Raji (cell line): ENCODE results near the gene PMM2.

Experiments
- POLR2A ChIP-seq: IDR thresholded peaks from 2 replicates; pipeline ENCODE4 v1.6.1; 2011; ENCODE audit warnings: low read depth, low read length, control low read depth; ENCODE audit not compliant: insufficient read depth

The PMM2 gene

GRCh38 chr16:8886593-8887430, 89.2 kb downstream of the PMM2 start:
- no peak for TF ChIP-seq POLR2A

DNA sequence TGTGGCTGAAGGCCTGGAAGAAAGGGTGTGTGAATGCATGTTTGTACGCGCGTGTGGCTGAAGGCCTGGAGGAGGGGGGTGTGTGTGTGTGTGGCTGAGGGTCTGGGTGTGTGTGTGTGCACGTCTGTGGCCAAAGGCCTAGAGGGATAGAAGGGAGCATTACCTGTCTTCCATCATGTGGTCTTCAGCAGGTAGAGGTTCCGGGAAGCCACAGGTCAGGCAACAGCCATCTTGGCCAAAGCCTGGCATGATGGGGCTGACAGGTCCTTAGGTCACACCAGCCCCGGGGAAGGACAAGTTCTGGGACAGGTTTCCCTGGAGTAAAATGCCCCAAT, 89.8 kb downstream of the PMM2 start:
- no peak for TF ChIP-seq POLR2A

DNA sequence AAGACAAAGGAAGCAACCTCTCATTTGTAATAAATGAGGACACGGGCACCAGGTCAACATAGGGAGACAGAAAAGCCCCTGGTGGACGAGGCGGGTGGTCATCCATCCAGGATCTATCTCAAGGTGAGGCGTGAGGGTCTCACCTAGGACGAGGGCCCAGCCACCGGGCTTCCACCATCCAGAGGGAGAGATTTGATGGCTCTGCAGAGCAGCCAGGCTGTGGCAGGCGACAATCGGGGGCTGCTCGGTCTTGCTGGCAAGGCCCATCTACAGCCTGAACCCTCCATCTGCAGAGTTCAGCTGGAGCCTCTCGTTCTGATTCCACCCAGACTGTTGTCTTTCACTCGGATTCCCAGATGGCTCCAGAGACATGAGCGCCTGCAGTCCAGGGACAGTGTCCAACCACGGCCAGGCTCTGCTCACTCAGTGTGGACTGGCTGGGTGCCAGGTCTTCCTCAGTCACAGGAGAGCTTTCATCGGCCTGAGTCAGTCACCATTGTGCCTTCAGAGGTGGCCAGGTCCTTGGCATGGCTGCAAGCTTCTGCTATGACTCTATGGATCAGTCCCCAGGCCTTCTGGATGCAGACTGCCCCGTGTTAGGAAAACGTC, 90.4 kb downstream of the PMM2 start:
- TF ChIP-seq POLR2A, result no peak

- no peak for TF ChIP-seq POLR2A
These were observed 91.6 kb downstream of the PMM2 start for GRCh38 chr16:8888951-8889892.

- no peak for TF ChIP-seq POLR2A
These were observed 92.4 kb downstream of the PMM2 start for GRCh38 chr16:8889893-8890548.

GRCh38 chr16:8890549-8890921, 92.9 kb downstream of the PMM2 start:
- no peak for TF ChIP-seq POLR2A

DNA sequence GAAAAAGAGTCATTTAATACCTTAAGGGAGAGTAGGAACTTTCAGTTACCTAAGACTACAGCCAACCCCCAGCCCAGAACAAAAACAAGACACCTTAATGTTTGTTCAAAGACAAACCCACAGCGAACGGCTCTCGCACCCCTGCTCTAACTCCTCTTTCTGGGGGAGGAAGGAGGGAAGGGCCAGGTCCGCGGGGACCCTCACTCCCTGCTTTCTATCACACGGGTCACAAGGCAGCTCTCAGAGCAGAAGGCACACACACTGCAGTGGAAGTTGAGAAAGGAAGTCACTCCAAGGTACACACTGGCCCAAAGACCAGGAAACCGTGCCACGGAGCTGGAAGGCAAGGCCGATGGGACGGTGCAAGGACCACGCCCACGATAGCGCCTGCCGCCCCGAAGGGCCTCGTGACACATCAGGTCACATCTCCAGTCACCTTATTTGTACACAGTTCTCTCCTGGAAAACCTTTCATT, 94.5 kb downstream of the PMM2 start:
- TF ChIP-seq POLR2A, result no peak

DNA sequence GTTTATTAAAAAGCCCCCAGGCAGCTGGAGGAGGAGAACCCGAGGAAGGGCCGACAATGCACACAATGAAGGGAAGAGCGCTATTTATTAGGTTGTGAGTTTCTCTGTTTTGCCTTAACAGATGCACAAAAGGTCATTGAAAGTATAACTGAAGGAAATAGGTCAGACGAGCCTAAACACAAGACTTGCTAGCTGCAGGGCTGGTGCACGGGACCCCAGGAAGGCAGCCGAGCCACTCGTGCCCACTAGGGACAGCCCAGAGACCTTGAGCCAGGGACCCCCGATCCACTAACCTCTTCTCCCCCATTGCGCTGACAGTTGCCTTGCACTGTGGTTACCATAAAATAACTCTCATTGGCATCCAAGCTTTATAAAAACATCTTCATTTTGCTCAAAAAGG, 95.8 kb downstream of the PMM2 start:
- TF ChIP-seq POLR2A, result no peak

DNA sequence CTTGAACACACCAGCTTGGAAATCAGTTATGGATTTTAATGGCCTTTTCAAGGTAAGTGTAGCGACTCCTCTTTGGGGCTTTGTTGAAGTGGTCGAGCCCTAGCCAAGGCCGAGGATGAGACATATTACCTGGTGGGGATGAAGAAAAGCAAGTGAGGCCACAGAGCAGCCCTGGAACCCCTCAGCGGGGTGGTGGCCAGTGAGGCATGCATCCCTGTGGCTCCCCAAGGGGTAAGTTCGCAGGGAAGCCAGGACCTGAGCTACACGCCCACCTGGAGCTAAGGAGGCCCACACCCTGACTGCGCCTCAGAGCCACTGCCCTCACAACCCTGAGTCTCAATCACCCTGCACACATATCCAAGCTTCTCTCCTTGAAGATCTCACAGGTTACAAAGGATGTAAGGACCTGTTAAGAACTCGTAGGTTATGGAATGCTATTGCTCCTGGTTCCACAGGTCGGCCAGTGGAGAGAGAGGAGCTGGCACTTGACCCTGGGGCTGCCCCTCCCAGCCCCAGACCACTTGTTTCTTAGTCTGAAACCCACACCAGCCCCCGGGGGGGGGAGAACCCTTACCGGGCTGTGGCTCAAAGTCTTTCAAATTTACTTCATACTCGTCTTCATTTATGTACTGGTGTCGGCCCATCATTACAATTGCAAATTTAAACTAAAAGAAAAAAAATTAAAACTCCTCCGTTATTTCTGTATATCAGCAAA, 96.5 kb downstream of the PMM2 start:
- no peak for TF ChIP-seq POLR2A

GRCh38 chr16:8894736-8895334, 97.2 kb downstream of the PMM2 start:
- no peak for TF ChIP-seq POLR2A

- no peak for TF ChIP-seq POLR2A
These were observed 101.2 kb downstream of the PMM2 start for GRCh38 chr16:8898660-8899318.
